ENCODE results near the gene ALOX15. TPM values are rescaled to one million over a fixed set of nuclear protein-coding genes. Genes with fewer than 3 reads are reported as not detected.
"Not testable (repeated sequence)": the region's sequence is repeated elsewhere in the genome, so short reads cannot be mapped to it uniquely, and the experiment has no call there.

ALOX15 gene
- total RNA-seq, 1 experiment from 2014 or later = not detected

GRCh38 chr17:4590981-4591453 lies 50.5 kb downstream of the ALOX15 start:
- Histone ChIP-seq H3K27ac (no peak overlapping the region), H3K4me3 (no peak overlapping the region), H3K27me3 (replicated peaks) (peaks cover 24% of the 10 kb centered on the region), H3K9me3 (replicated peaks) (no peaks in the 10 kb centered on the region), H3K36me3 (no peaks in the 10 kb centered on the region), H3K4me1 (replicated peaks) (no peaks in the 10 kb centered on the region)
- DNase-seq (ENCODE audit: low read depth in 1 of 2, low spot score in 2 of 2) = no peak

- H3K27ac ChIP-seq; H3K36me3 ChIP-seq; H3K4me3 ChIP-seq; H3K9me3 ChIP-seq (replicated peaks); H3K4me1 ChIP-seq (replicated peaks); DNase-seq (ENCODE audit: low read depth in 1 of 2, low spot score in 2 of 2): not testable (repeated sequence)
- H3K27me3 ChIP-seq (replicated peaks) = peaks cover 32% of the 10 kb centered on the region
Measured at GRCh38 chr17:4590042-4590441, 51.4 kb downstream of the ALOX15 start.

- no peak overlapping the region for H3K4me3 ChIP-seq
- H3K36me3 ChIP-seq = no peaks in the 10 kb centered on the region
- no peak overlapping the region for H3K27ac ChIP-seq
- peaks cover 7% of the 10 kb centered on the region for H3K4me1 ChIP-seq (replicated peaks)
- H3K27me3 ChIP-seq (replicated peaks) = peaks cover 42% of the 10 kb centered on the region
- DNase-seq (ENCODE audit: low read depth in 1 of 2, low spot score in 2 of 2) = no peak
- H3K9me3 ChIP-seq (replicated peaks) = no peaks in the 10 kb centered on the region
Measured at GRCh38 chr17:4588898-4589625, 52.4 kb downstream of the ALOX15 start.

- Histone ChIP-seq H3K9me3 (replicated peaks) (no peaks in the 10 kb centered on the region), H3K27me3 (replicated peaks) (peaks cover 49% of the 10 kb centered on the region), H3K36me3 (no peaks in the 10 kb centered on the region), H3K27ac (no peak overlapping the region), H3K4me3 (no peak overlapping the region), H3K4me1 (replicated peaks) (peaks cover 11% of the 10 kb centered on the region)
- DNase-seq (ENCODE audit: low read depth in 1 of 2, low spot score in 2 of 2) = no peak
Measured at GRCh38 chr17:4588391-4588790, 53.1 kb downstream of the ALOX15 start.

- DNase-seq (ENCODE audit: low read depth in 1 of 2, low spot score in 2 of 2) = no peak
- no peak overlapping the region for H3K27ac ChIP-seq
- H3K27me3 ChIP-seq (replicated peaks) = peaks cover 55% of the 10 kb centered on the region
- H3K9me3 ChIP-seq (replicated peaks) = no peaks in the 10 kb centered on the region
- no peaks in the 10 kb centered on the region for H3K36me3 ChIP-seq
- H3K4me3 ChIP-seq = no peak overlapping the region
- peaks cover 11% of the 10 kb centered on the region for H3K4me1 ChIP-seq (replicated peaks)
Measured at GRCh38 chr17:4587803-4588202, 53.7 kb downstream of the ALOX15 start.

GRCh38 chr17:4587195-4587594 lies 54.3 kb downstream of the ALOX15 start:
- no peak overlapping the region for H3K4me3 ChIP-seq
- peaks cover 56% of the 10 kb centered on the region for H3K27me3 ChIP-seq (replicated peaks)
- DNase-seq (ENCODE audit: low read depth in 1 of 2, low spot score in 2 of 2) = no peak
- no peaks in the 10 kb centered on the region for H3K9me3 ChIP-seq (replicated peaks)
- H3K4me1 ChIP-seq (replicated peaks) = peaks cover 11% of the 10 kb centered on the region
- no peaks in the 10 kb centered on the region for H3K36me3 ChIP-seq
- no peak overlapping the region for H3K27ac ChIP-seq

GRCh38 chr17:4586043-4586442 lies 55.4 kb downstream of the ALOX15 start:
- no peak overlapping the region for H3K27ac ChIP-seq
- H3K4me3 ChIP-seq = no peak overlapping the region
- H3K9me3 ChIP-seq (replicated peaks) = no peaks in the 10 kb centered on the region
- H3K4me1 ChIP-seq (replicated peaks) = peaks cover 11% of the 10 kb centered on the region
- DNase-seq (ENCODE audit: low read depth in 1 of 2, low spot score in 2 of 2) = no peak
- no peaks in the 10 kb centered on the region for H3K36me3 ChIP-seq
- H3K27me3 ChIP-seq (replicated peaks) = peaks cover 56% of the 10 kb centered on the region

- no peak overlapping the region for H3K4me3 ChIP-seq
- no peaks in the 10 kb centered on the region for H3K36me3 ChIP-seq
- peaks cover 11% of the 10 kb centered on the region for H3K4me1 ChIP-seq (replicated peaks)
- no peak for DNase-seq (ENCODE audit: low read depth in 1 of 2, low spot score in 2 of 2)
- no peak overlapping the region for H3K27ac ChIP-seq
- H3K9me3 ChIP-seq (replicated peaks) = no peaks in the 10 kb centered on the region
- H3K27me3 ChIP-seq (replicated peaks) = peaks cover 54% of the 10 kb centered on the region
Measured at GRCh38 chr17:4585638-4585994, 55.9 kb downstream of the ALOX15 start.

GRCh38 chr17:4584917-4585637 lies 56.4 kb downstream of the ALOX15 start:
- Histone ChIP-seq H3K36me3 (no peaks in the 10 kb centered on the region), H3K4me1 (replicated peaks) (peaks cover 11% of the 10 kb centered on the region), H3K4me3 (no peak overlapping the region), H3K9me3 (replicated peaks) (no peaks in the 10 kb centered on the region), H3K27ac (no peak overlapping the region), H3K27me3 (replicated peaks) (peaks cover 49% of the 10 kb centered on the region)
- no peak for DNase-seq (ENCODE audit: low read depth in 1 of 2, low spot score in 2 of 2)

GRCh38 chr17:4584101-4584916 lies 57.2 kb downstream of the ALOX15 start, which contains the start of gene SMTNL2:
TSS of gene SMTNL2 (plus strand) at chr17:4584529. CDS start at chr17:4584606, 77 bp downstream.
- Histone ChIP-seq H3K4me3 (no peak within 1 kb of the TSS), H3K4me1 (replicated peaks) (peaks cover 11% of the 10 kb centered on the region), H3K9me3 (replicated peaks) (no peaks in the 10 kb centered on the region), H3K27me3 (replicated peaks) (peaks cover 49% of the 10 kb centered on the region), H3K27ac (no peak within 1 kb of the TSS), H3K36me3 (no peaks in the 10 kb centered on the region)
- DNase-seq (ENCODE audit: low read depth in 1 of 2, low spot score in 2 of 2) = no peak

GRCh38 chr17:4583782-4584100 lies 57.7 kb downstream of the ALOX15 start:
- Histone ChIP-seq H3K4me1 (replicated peaks) (peaks cover 11% of the 10 kb centered on the region), H3K27ac (no peak overlapping the region), H3K4me3 (no peak overlapping the region), H3K27me3 (replicated peaks) (peaks cover 49% of the 10 kb centered on the region), H3K36me3 (no peaks in the 10 kb centered on the region), H3K9me3 (replicated peaks) (no peaks in the 10 kb centered on the region)
- peak; percentile 5 to 46 for DNase-seq (ENCODE audit: low read depth in 1 of 2, low spot score in 2 of 2)

- H3K4me3 ChIP-seq = no peak overlapping the region
- no peaks in the 10 kb centered on the region for H3K36me3 ChIP-seq
- H3K4me1 ChIP-seq (replicated peaks) = peaks cover 11% of the 10 kb centered on the region
- no peak for DNase-seq (ENCODE audit: low read depth in 1 of 2, low spot score in 2 of 2)
- H3K27me3 ChIP-seq (replicated peaks) = peaks cover 49% of the 10 kb centered on the region
- no peaks in the 10 kb centered on the region for H3K9me3 ChIP-seq (replicated peaks)
- no peak overlapping the region for H3K27ac ChIP-seq
Measured at GRCh38 chr17:4583206-4583605, 58.3 kb downstream of the ALOX15 start.

GRCh38 chr17:4582691-4583090 lies 58.8 kb downstream of the ALOX15 start:
- no peak overlapping the region for H3K4me3 ChIP-seq
- H3K4me1 ChIP-seq (replicated peaks) = peaks cover 11% of the 10 kb centered on the region
- H3K27me3 ChIP-seq (replicated peaks) = peaks cover 49% of the 10 kb centered on the region
- H3K9me3 ChIP-seq (replicated peaks) = no peaks in the 10 kb centered on the region
- DNase-seq (ENCODE audit: low read depth in 1 of 2, low spot score in 2 of 2) = no peak
- H3K36me3 ChIP-seq = no peaks in the 10 kb centered on the region
- no peak overlapping the region for H3K27ac ChIP-seq

- H3K9me3 ChIP-seq (replicated peaks) = no peaks in the 10 kb centered on the region
- H3K27ac ChIP-seq = no peak overlapping the region
- peaks cover 45% of the 10 kb centered on the region for H3K27me3 ChIP-seq (replicated peaks)
- no peak overlapping the region for H3K4me3 ChIP-seq
- peak in 1 of 2 experiments; percentile 34 for DNase-seq (ENCODE audit: low read depth in 1 of 2, low spot score in 2 of 2)
- H3K36me3 ChIP-seq = no peaks in the 10 kb centered on the region
- peaks cover 11% of the 10 kb centered on the region for H3K4me1 ChIP-seq (replicated peaks)
Measured at GRCh38 chr17:4582101-4582501, 59.4 kb downstream of the ALOX15 start.

All from SJSA1 (cell line).